OCI-LY7 (cell line): ENCODE measurements around the gene RNU5D-1. TPM values are rescaled to one million over a fixed set of nuclear protein-coding genes. Genes with fewer than 3 reads are reported as not detected.

Source experiments
- BruUV-seq: library from RNA; stranded (reverse); fragments of 400-500 nt; replicated peaks from 2 replicates; lab custom pipeline; 2021; lab: Mats Ljungman, UMichigan
- CTCF ChIA-PET: fragments of 300-600 bp; sonication (Branson Sonifier 250); formaldehyde crosslinking; loops from one replicate; lab custom pipeline; 2022; ENCODE audit warnings: antibody characterized with exemption; ENCODE audit not compliant: unreplicated experiment; lab: Charles Lee
- POLR2A ChIA-PET: fragments of 300-600 bp; sonication (Branson Sonifier 250); formaldehyde crosslinking; loops from one replicate; lab custom pipeline; 2022; ENCODE audit warnings: antibody characterized with exemption; lab: Charles Lee
- DNase-seq: peaks from one replicate; pipeline ENCODE4 v3.0.0-alpha.2; 2015; ENCODE audit warnings: low spot score
- H2AFZ ChIP-seq: fragments of 200-600 bp; sonication (generic), shearing (Covaris generic); 2 replicates; pipeline ENCODE4 v1.6.1; 2014; ENCODE audit warnings: mild to moderate bottlenecking, antibody characterized with exemption, low read length, moderate library complexity
- H3K27ac ChIP-seq: fragments of 200-600 bp; sonication (generic); 2 replicates; pipeline ENCODE4 v1.5.1; 2014; ENCODE audit warnings: mixed run types, low read depth, mild to moderate bottlenecking, moderate library complexity, low read length, inconsistent platforms; ENCODE audit not compliant: poor library complexity, severe bottlenecking
- H3K36me3 ChIP-seq: fragments of 200-600 bp; sonication (generic); 2 replicates; pipeline ENCODE4 v1.6.1; 2014; ENCODE audit warnings: mild to moderate bottlenecking, antibody characterized with exemption, low read length, moderate library complexity, mixed read lengths; ENCODE audit not compliant: insufficient read depth
- H3K4me1 ChIP-seq: fragments of 200-600 bp; sonication (generic); 2 replicates; pipeline ENCODE4 v1.5.1; 2014; ENCODE audit warnings: mild to moderate bottlenecking, low read length; ENCODE audit not compliant: insufficient read depth, poor library complexity, severe bottlenecking
- H3K4me2 ChIP-seq: fragments of 200-600 bp; sonication (generic); 2 replicates; pipeline ENCODE4 v1.6.1; 2014; ENCODE audit warnings: mild to moderate bottlenecking, low read length
- H3K4me3 ChIP-seq: fragments of 200-600 bp; sonication (generic); 2 replicates; pipeline ENCODE4 v1.5.1; 2014; ENCODE audit warnings: mild to moderate bottlenecking, low read depth, low read length; ENCODE audit not compliant: poor library complexity, severe bottlenecking
- H3K79me2 ChIP-seq: fragments of 200-600 bp; sonication (generic); 2 replicates; pipeline ENCODE4 v1.6.1; 2016; ENCODE audit warnings: low read depth, mild to moderate bottlenecking, low read length, moderate library complexity, mixed read lengths; ENCODE audit not compliant: insufficient read depth
- H3K9me2 ChIP-seq: fragments of 200-600 bp; sonication (generic); 2 replicates; pipeline ENCODE4 v1.6.1; 2016; ENCODE audit warnings: mild to moderate bottlenecking, low read length, mixed read lengths; ENCODE audit not compliant: insufficient read depth
- H3K9me3 ChIP-seq: fragments of 200-600 bp; sonication (generic); 2 replicates; pipeline ENCODE4 v1.6.1; 2014; ENCODE audit warnings: mild to moderate bottlenecking, mixed run types, low read length, mixed read lengths
- H4K20me1 ChIP-seq: fragments of 200-600 bp; sonication (generic); 2 replicates; pipeline ENCODE4 v1.6.1; 2014; ENCODE audit warnings: mild to moderate bottlenecking, antibody characterized with exemption, low read length, moderate library complexity, mixed read lengths; ENCODE audit not compliant: insufficient read depth
- CTCF ChIP-seq: fragments of 200-600 bp; sonication (generic); conservative IDR thresholded peaks from 2 replicates; pipeline ENCODE4 v1.5.1; 2014; ENCODE audit warnings: mild to moderate bottlenecking, antibody characterized with exemption, low read length, moderate library complexity, mixed read lengths
- EZH2phosphoT487 ChIP-seq: fragments of 200-600 bp; sonication (generic); IDR thresholded peaks from 2 replicates; pipeline ENCODE4 v1.6.1; 2018; ENCODE audit warnings: low read depth, borderline replicate concordance, mild to moderate bottlenecking, mixed run types, antibody characterized with exemption, low read length, moderate library complexity, mixed read lengths
- intact Hi-C: fragments of 100-400 bp; cut with micrococcal nuclease; formaldehyde crosslinking; loops from one replicate; pipeline ENCODE4 v1.10.0; 2022; ENCODE audit not compliant: unreplicated experiment
- total RNA-seq, 2 experiments: library from RNA; depleted of rRNA in 1 of 2; stranded (reverse); fragments of >200 nt in 1 of 2; shearing (Covaris generic) in 1 of 2; gene quantifications; 2 replicates each; pipeline ENCODE4 v1.2.3, GENCODE V29; 2014 to 2022

Gene RNU5D-1
- total RNA-seq, 2 experiments from 2014 or later: not detected

- Histone ChIP-seq H2AFZ (peak overlapping the region; percentile 81), H3K4me3 (no peak overlapping the region), H3K79me2 (no peaks in the 10 kb centered on the region), H3K36me3 (no peaks in the 10 kb centered on the region), H3K4me1 (peaks cover 45% of the 10 kb centered on the region), H3K9me3 (no peaks in the 10 kb centered on the region), H4K20me1 (no peaks in the 10 kb centered on the region), H3K4me2 (no peak overlapping the region), H3K9me2 (no peaks in the 10 kb centered on the region), H3K27ac (no peak overlapping the region)
- POLR2A ChIA-PET: interaction anchor here (1.2 to 9.1 kb wide), 7 partner anchors 12 to 85 kb away, joined by 3 to 147 read pairs (median 33); partner anchors contain the start of gene RPS8
- BruUV-seq: no TSS peak
- CTCF ChIA-PET: no interaction called here
- intact Hi-C loops: loop anchor here (10.0 kb wide), 1 partner anchor 761 kb away; the partner anchor contains the start of gene TESK2
- TF ChIP-seq CTCF (no peak), EZH2phosphoT487 (no peak)
- DNase-seq: no peak
Measured at GRCh38 chr1:44733784-44734183, 2.8 kb upstream of the RNU5D-1 start.

- Histone ChIP-seq H3K36me3 (no peaks in the 10 kb centered on the region), H4K20me1 (no peaks in the 10 kb centered on the region), H3K4me2 (0 out of 2 replicates have a peak overlapping the region, but pooled peaks have one; percentile 14), H2AFZ (peak overlapping the region; percentile 81), H3K4me1 (peaks cover 45% of the 10 kb centered on the region), H3K9me3 (no peaks in the 10 kb centered on the region), H3K4me3 (no peak overlapping the region), H3K79me2 (no peaks in the 10 kb centered on the region), H3K9me2 (no peaks in the 10 kb centered on the region), H3K27ac (no peak overlapping the region)
- POLR2A ChIA-PET: interaction anchor here (0.6 to 9.1 kb wide), 10 partner anchors 9 to 86 kb away, joined by 3 to 147 read pairs (median 27); partner anchors contain the start of gene RPS8
- BruUV-seq: no TSS peak
- intact Hi-C loops: loop anchor here (10.0 kb wide), 1 partner anchor 761 kb away; the partner anchor contains the start of gene TESK2
- DNase-seq: no peak
- no peak for TF ChIP-seq EZH2phosphoT487
- no peak for TF ChIP-seq CTCF
- CTCF ChIA-PET: interaction anchor here (1.1 kb wide), 1 partner anchor 11 kb away, joined by 4 read pairs; no protein-coding TSS in a partner anchor
Measured at GRCh38 chr1:44733365-44733764, 2.4 kb upstream of the RNU5D-1 start.
